ENCODE results near the gene STAT5B. TPM values are rescaled to one million over a fixed set of nuclear protein-coding genes. Genes with fewer than 3 reads are reported as not detected.
A peak's percentile ranks its signal among the peaks of the same experiment; 100 is the strongest.

Gene STAT5B
- total and polyA plus RNA-seq, 9 of the 15 experiments (the other 6 are each of a cell fraction or from before 2014, with no cell fraction given), result 20.8 to 176 (median 92.4) TPM

DNA sequence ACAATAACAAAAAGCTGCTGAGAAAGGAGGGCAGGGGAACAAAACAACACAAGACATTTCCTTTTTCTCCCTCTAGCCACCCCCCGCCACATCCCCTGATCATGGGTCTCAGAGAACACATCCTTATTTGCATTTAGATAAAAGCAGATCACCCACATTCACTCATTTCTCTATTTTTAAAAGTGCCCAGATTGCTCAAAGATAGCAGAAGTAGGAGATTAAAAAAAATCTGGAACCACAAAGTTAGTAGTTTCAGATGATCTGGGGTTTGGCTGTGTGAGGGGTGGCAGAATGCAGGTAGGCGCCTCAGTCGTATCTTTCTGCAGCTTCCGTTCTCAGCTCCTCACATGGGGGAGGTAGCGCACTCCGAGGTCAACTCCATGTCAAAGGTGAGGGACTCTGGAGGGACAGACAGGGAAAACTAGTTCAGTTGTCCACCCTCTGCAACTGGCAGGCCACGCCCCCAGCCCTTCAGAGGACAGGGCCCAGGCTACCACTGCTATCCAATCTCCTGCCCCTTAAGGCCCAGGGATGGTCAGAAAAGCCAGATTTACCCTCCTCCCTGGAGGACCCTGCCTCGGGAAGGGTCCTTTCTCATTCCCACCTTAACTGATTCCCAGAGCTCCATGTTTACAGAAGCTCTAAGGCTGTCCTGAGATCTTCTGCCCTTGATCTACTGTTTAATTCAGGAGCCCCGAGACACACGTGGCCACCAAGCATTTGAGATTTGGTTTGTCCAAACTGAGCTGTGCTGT, 39.4 kb upstream of the STAT5B start (continued):
- TF ChIP-seq, protein P1, sequence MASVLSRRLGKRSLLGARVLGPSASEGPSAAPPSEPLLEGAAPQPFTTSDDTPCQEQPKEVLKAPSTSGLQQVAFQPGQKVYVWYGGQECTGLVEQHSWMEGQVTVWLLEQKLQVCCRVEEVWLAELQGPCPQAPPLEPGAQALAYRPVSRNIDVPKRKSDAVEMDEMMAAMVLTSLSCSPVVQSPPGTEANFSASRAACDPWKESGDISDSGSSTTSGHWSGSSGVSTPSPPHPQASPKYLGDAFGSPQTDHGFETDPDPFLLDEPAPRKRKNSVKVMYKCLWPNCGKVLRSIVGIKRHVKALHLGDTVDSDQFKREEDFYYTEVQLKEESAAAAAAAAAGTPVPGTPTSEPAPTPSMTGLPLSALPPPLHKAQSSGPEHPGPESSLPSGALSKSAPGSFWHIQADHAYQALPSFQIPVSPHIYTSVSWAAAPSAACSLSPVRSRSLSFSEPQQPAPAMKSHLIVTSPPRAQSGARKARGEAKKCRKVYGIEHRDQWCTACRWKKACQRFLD (CRISPR knock-in tag; IDR thresholded peaks at IDR 0.05), result peak; percentile 64; the same call in 1 of the 2 replicates
- TF ChIP-seq NFRKB (IDR thresholded peaks at IDR 0.05; ENCODE audit: low read depth) (peak; percentile 69), ZBTB17 (CRISPR knock-in tag; IDR thresholded peaks at IDR 0.05) (peak; percentile 48; the same call in 1 of the 2 replicates), CTBP1 (IDR thresholded peaks at IDR 0.05; ENCODE audit: borderline replicate concordance) (peak; percentile 57; the same call in 1 of the 2 replicates), PHF21A (IDR thresholded peaks at IDR 0.05; ENCODE audit: borderline replicate concordance, low read depth) (peak; percentile 76; the same call in 1 of the 2 replicates), NR2C2 (CRISPR knock-in tag; IDR thresholded peaks at IDR 0.05) (peak; percentile 52; the same call in 1 of the 2 replicates), NR2C2 (tag; IDR thresholded peaks at IDR 0.05) (peak; percentile 91), HNRNPLL (IDR thresholded peaks at IDR 0.05; ENCODE audit: low read depth, low read length, poor library complexity, severe bottlenecking) (no peak), ZEB2 (IDR thresholded peaks at IDR 0.05) (peak; percentile 81; the same call in 1 of the 2 replicates), ETV1 (tag; conservative IDR thresholded peaks at IDR 0.05; ENCODE audit: low read depth) (peak; percentile 62; the same call in 1 of the 2 replicates), RBFOX2 (IDR thresholded peaks at IDR 0.05; ENCODE audit: low read depth, low read length) (peak; percentile 68), KLF16 (IDR thresholded peaks at IDR 0.05) (peak; percentile 58; the same call in 1 of the 2 replicates), ZNF239 (CRISPR knock-in tag; IDR thresholded peaks at IDR 0.05) (peak; percentile 37), MAZ (CRISPR knock-in tag; conservative IDR thresholded peaks at IDR 0.05 in 1 of 2, IDR thresholded peaks at IDR 0.05 in 1 of 2) (peak in 1 of 2 experiments; percentile 62; a peak in 1 of 4 replicates), NR2C1 (IDR thresholded peaks at IDR 0.05) (peak; percentile 94), NR2C1 (tag; IDR thresholded peaks at IDR 0.05) (peak; percentile 96), HNRNPK (IDR thresholded peaks at IDR 0.05; ENCODE audit: low read depth, low read length, poor library complexity, severe bottlenecking) (no peak), ZNF699 (CRISPR knock-in tag; IDR thresholded peaks at IDR 0.05; ENCODE audit: insufficient replicate concordance) (no peak), ZNF41 (CRISPR knock-in tag; conservative IDR thresholded peaks at IDR 0.05) (0 out of 2 replicates have a peak, but pooled peaks have one; percentile 19), MED1 (CRISPR knock-in tag; IDR thresholded peaks at IDR 0.05; ENCODE audit: borderline replicate concordance) (no peak), PHF20 (IDR thresholded peaks at IDR 0.05; ENCODE audit: partially characterized antibody) (no peak)
- TF ChIP-seq, protein P2, sequence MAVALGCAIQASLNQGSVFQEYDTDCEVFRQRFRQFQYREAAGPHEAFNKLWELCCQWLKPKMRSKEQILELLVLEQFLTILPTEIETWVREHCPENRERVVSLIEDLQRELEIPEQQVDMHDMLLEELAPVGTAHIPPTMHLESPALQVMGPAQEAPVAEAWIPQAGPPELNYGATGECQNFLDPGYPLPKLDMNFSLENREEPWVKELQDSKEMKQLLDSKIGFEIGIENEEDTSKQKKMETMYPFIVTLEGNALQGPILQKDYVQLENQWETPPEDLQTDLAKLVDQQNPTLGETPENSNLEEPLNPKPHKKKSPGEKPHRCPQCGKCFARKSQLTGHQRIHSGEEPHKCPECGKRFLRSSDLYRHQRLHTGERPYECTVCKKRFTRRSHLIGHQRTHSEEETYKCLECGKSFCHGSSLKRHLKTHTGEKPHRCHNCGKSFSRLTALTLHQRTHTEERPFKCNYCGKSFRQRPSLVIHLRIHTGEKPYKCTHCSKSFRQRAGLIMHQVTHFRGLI (CRISPR knock-in tag; IDR thresholded peaks at IDR 0.05), result no peak
- TF ChIP-seq, protein P3, sequence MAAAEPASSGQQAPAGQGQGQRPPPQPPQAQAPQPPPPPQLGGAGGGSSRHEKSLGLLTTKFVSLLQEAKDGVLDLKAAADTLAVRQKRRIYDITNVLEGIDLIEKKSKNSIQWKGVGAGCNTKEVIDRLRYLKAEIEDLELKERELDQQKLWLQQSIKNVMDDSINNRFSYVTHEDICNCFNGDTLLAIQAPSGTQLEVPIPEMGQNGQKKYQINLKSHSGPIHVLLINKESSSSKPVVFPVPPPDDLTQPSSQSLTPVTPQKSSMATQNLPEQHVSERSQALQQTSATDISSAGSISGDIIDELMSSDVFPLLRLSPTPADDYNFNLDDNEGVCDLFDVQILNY (CRISPR knock-in tag; IDR thresholded peaks at IDR 0.05), result no peak
- TF ChIP-seq, protein P4, sequence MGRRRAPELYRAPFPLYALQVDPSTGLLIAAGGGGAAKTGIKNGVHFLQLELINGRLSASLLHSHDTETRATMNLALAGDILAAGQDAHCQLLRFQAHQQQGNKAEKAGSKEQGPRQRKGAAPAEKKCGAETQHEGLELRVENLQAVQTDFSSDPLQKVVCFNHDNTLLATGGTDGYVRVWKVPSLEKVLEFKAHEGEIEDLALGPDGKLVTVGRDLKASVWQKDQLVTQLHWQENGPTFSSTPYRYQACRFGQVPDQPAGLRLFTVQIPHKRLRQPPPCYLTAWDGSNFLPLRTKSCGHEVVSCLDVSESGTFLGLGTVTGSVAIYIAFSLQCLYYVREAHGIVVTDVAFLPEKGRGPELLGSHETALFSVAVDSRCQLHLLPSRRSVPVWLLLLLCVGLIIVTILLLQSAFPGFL (CRISPR knock-in tag; IDR thresholded peaks at IDR 0.05), result 0 out of 2 replicates have a peak, but pooled peaks have one; percentile 46

All from K562 (cell line).